SK-N-SH (cell line): ENCODE results near the gene CACNA2D3. TPM values are rescaled to one million over a fixed set of nuclear protein-coding genes. Genes with fewer than 3 reads are reported as not detected.

Source experiments
- CTCF ChIA-PET: fragments of 300-600, 350-600 bp; formaldehyde crosslinking; extraction: SDS; loops from one replicate; lab custom pipeline; 2021; lab: Yijun Ruan, JAX
- POLR2A ChIA-PET: fragments of 350-600 bp; sonication (Branson Sonifier 250); formaldehyde crosslinking; extraction: SDS; loops from one replicate; lab custom pipeline; 2020; ENCODE audit warnings: antibody characterized with exemption, inconsistent platforms; lab: Yijun Ruan, JAX
- DNase-seq: peaks from one replicate; pipeline ENCODE4 v3.0.0; 2012
- H2AFZ ChIP-seq: fragments of 200-600 bp; sonication (generic); 2 replicates; pipeline ENCODE4 v1.8.1; 2016; ENCODE audit warnings: antibody characterized with exemption, mild to moderate bottlenecking, low read depth
- H3F3A ChIP-seq: fragments of 200-600 bp; sonication (generic); replicated peaks from 2 replicates; pipeline ENCODE3; 2016; ENCODE audit warnings: antibody characterized with exemption, mild to moderate bottlenecking; ENCODE audit not compliant: insufficient read depth
- H3K27ac ChIP-seq, 2 experiments: fragments of 200-500 bp in 1 of 2; fragments of 200-600 bp in 1 of 2; sonication (Bioruptor generic) in 1 of 2; sonication (generic), shearing (Covaris generic) in 1 of 2; 2 replicates each; pipeline versions ENCODE4 v1.5.1 to v1.6.1; 2014 to 2016; ENCODE audit warnings: low read depth in 2 of 2, inconsistent platforms in 1 of 2, low read length in 1 of 2, mild to moderate bottlenecking in 1 of 2, mixed read lengths in 1 of 2
- H3K27me3 ChIP-seq: fragments of 200-600 bp; sonication (generic), shearing (Covaris generic); 2 replicates; pipeline ENCODE4 v1.6.1; 2016; ENCODE audit warnings: mixed run types; ENCODE audit not compliant: insufficient read depth
- H3K36me3 ChIP-seq, 2 experiments: fragments of 200-500 bp in 1 of 2; fragments of 200-600 bp in 1 of 2; sonication (Bioruptor generic) in 1 of 2; sonication (generic) in 1 of 2; replicated peaks in 1 of 2; 2 replicates each; pipeline versions ENCODE3 to v1.5.1; 2014 to 2016; ENCODE audit warnings: low read length in 1 of 2, mild to moderate bottlenecking in 1 of 2; ENCODE audit not compliant: insufficient read depth in 2 of 2, control insufficient read depth in 1 of 2
- H3K4me1 ChIP-seq, 2 experiments: fragments of 200-500 bp in 1 of 2; fragments of 200-600 bp in 1 of 2; sonication (Bioruptor generic) in 1 of 2; sonication (generic), shearing (Covaris generic) in 1 of 2; 2 replicates each; pipeline versions ENCODE4 v1.5.1 to v1.6.1; 2014 to 2016; ENCODE audit warnings: low read depth in 1 of 2, low read length in 1 of 2, mixed run types in 1 of 2; ENCODE audit not compliant: insufficient read depth in 2 of 2, control insufficient read depth in 1 of 2
- H3K4me2 ChIP-seq: fragments of 200-600 bp; sonication (generic), shearing (Covaris generic); 2 replicates; pipeline ENCODE4 v1.6.1; 2017; ENCODE audit warnings: mixed run types
- H3K4me3 ChIP-seq, 2 experiments: fragments of 200-500 bp in 1 of 2; fragments of 200-600 bp in 1 of 2; sonication (Bioruptor generic) in 1 of 2; sonication (generic), shearing (Covaris generic) in 1 of 2; 2 replicates each; pipeline versions ENCODE4 v1.5.1 to v1.8.1; 2014 to 2016; ENCODE audit warnings: low read depth in 2 of 2, inconsistent platforms in 1 of 2, low read length in 1 of 2, mild to moderate bottlenecking in 1 of 2, mixed read lengths in 1 of 2, moderate library complexity in 1 of 2
- H3K79me2 ChIP-seq: fragments of 200-600 bp; sonication (generic); 2 replicates; pipeline ENCODE4 v1.8.1; 2017; ENCODE audit warnings: mild to moderate bottlenecking; ENCODE audit not compliant: insufficient read depth
- H3K9ac ChIP-seq: fragments of 200-600 bp; sonication (generic); 2 replicates; pipeline ENCODE4 v1.6.1; 2017; ENCODE audit warnings: mixed run types
- H3K9me2 ChIP-seq: fragments of 200-600 bp; sonication (generic); 2 replicates; pipeline ENCODE4 v1.6.1; 2017; ENCODE audit warnings: mixed run types
- H3K9me3 ChIP-seq: fragments of 200-600 bp; sonication (generic); 2 replicates; pipeline ENCODE4 v1.6.1; 2017; ENCODE audit warnings: mixed run types, mild to moderate bottlenecking, moderate library complexity
- H4K20me1 ChIP-seq: fragments of 200-600 bp; sonication (generic); 2 replicates; pipeline ENCODE4 v1.6.1; 2017; ENCODE audit warnings: mild to moderate bottlenecking, mixed run types; ENCODE audit not compliant: insufficient read depth
- CHD2 ChIP-seq: fragments of 150-350 bp; IDR thresholded peaks from 2 replicates; pipeline ENCODE4 v1.6.1; 2018; ENCODE audit warnings: low read length; ENCODE audit not compliant: partially characterized antibody
- CTCF ChIP-seq: fragments of 200-600 bp; sonication (generic); IDR thresholded peaks from 2 replicates; pipeline ENCODE4 v1.6.1; 2017; ENCODE audit warnings: antibody characterized with exemption, mild to moderate bottlenecking, moderate library complexity
- EZH2phosphoT487 ChIP-seq: fragments of 200-600 bp; sonication (generic); IDR thresholded peaks from 2 replicates; pipeline ENCODE4 v1.6.1; 2017; ENCODE audit warnings: low read depth, mixed run types, mild to moderate bottlenecking, antibody characterized with exemption, moderate library complexity, borderline replicate concordance
- FOSL2 ChIP-seq: IDR thresholded peaks from 2 replicates; pipeline ENCODE4 v1.4.0; 2012; ENCODE audit warnings: low read depth, mild to moderate bottlenecking, moderate library complexity, borderline replicate concordance
- FOXJ3 ChIP-seq: sonication (generic); formaldehyde crosslinking; IDR thresholded peaks from 2 replicates; pipeline ENCODE4 v1.5.1; 2020; ENCODE audit warnings: mild to moderate bottlenecking, missing genetic modification reagents
- GABPA ChIP-seq: IDR thresholded peaks from 2 replicates; pipeline ENCODE4 v1.4.0; 2012; ENCODE audit warnings: low read depth, mild to moderate bottlenecking
- GATA2 ChIP-seq: sonication (generic); formaldehyde crosslinking; IDR thresholded peaks from 2 replicates; pipeline ENCODE4 v1.5.0; 2020; ENCODE audit warnings: mild to moderate bottlenecking, missing genetic modification reagents
- MAX ChIP-seq: IDR thresholded peaks from 2 replicates; pipeline ENCODE4 v1.4.0; 2012; ENCODE audit warnings: low read depth
- NFIC ChIP-seq: IDR thresholded peaks from 2 replicates; pipeline ENCODE4 v1.4.0; 2012; ENCODE audit warnings: borderline replicate concordance
- NRF1 ChIP-seq: IDR thresholded peaks from 2 replicates; pipeline ENCODE4 v1.6.1; 2012; ENCODE audit warnings: low read depth, mild to moderate bottlenecking, low read length
- RAD21 ChIP-seq: IDR thresholded peaks from 2 replicates; pipeline ENCODE4 v1.6.1; 2012; ENCODE audit warnings: mild to moderate bottlenecking, low read length
- RCOR1 ChIP-seq: fragments of 150-350 bp; IDR thresholded peaks from 2 replicates; pipeline ENCODE4 v1.6.1; 2017; ENCODE audit warnings: antibody characterized with exemption, low read length
- RFX5 ChIP-seq: IDR thresholded peaks from 2 replicates; pipeline ENCODE4 v1.6.1; 2012; ENCODE audit warnings: mild to moderate bottlenecking, improper control_type of control experiment, low read length
- RXRA ChIP-seq: IDR thresholded peaks from 2 replicates; pipeline ENCODE4 v1.4.0; 2012; ENCODE audit warnings: low read depth, mild to moderate bottlenecking, borderline replicate concordance
- SIN3A ChIP-seq: IDR thresholded peaks from 2 replicates; pipeline ENCODE4 v1.6.1; 2012; ENCODE audit warnings: low read depth, mild to moderate bottlenecking, low read length, moderate library complexity, borderline replicate concordance
- TAF1 ChIP-seq: IDR thresholded peaks from 2 replicates; pipeline ENCODE4 v1.6.1; 2012; ENCODE audit warnings: low read depth, mild to moderate bottlenecking, low read length, moderate library complexity, borderline replicate concordance
- TEAD4 ChIP-seq: IDR thresholded peaks from 2 replicates; pipeline ENCODE4 v1.4.0; 2012; ENCODE audit warnings: mild to moderate bottlenecking, borderline replicate concordance; ENCODE audit not compliant: insufficient read depth
- USF1 ChIP-seq: IDR thresholded peaks from 2 replicates; pipeline ENCODE4 v1.4.0; 2012; ENCODE audit warnings: low read depth, borderline replicate concordance
- USF2 ChIP-seq: fragments of 150-350 bp; IDR thresholded peaks from 2 replicates; pipeline ENCODE4 v1.6.1; 2017; ENCODE audit warnings: antibody characterized with exemption, low read length, low read depth, borderline replicate concordance
- WGBS: methylation state at CpG from one replicate; pipeline ENCODE4 v1.1.6; 2017; ENCODE audit warnings: low lambda C conversion rate; 5-methylcytosine and 5-hydroxymethylcytosine counted together
- polyA plus RNA-seq, 3 experiments: library from polyadenylated mRNA; depleted of rRNA; stranded (reverse); fragments of >200 nt; gene quantifications; 2 replicates each; pipeline ENCODE4 v1.2.3, GENCODE V29; 2012

The CACNA2D3 gene
- polyA plus RNA-seq, 1 of the 3 experiments (the other 2 are of a cell fraction): 0.15 TPM

GRCh38 chr3:54875596-54876268, 753.4 kb downstream of the CACNA2D3 start:
- no peak for TF ChIP-seq RFX5
- TF ChIP-seq GATA2 (CRISPR knock-in tag): no peak
- no peak for TF ChIP-seq MAX
- TF ChIP-seq NFIC: no peak
- no peak for TF ChIP-seq USF2
- no peak for TF ChIP-seq CHD2
- no peak for TF ChIP-seq SIN3A
- TF ChIP-seq TAF1: no peak
- no peak for TF ChIP-seq FOXJ3 (CRISPR knock-in tag)
- no peak for TF ChIP-seq TEAD4
- no peak for TF ChIP-seq CTCF
- no peak for TF ChIP-seq USF1
- TF ChIP-seq GABPA: no peak
- TF ChIP-seq RAD21: no peak
- no peak for TF ChIP-seq FOSL2
- no peak for TF ChIP-seq RCOR1
- no peak for TF ChIP-seq NRF1
- no peak for TF ChIP-seq RXRA
- TF ChIP-seq EZH2phosphoT487: no peak
- H2AFZ ChIP-seq: no peak overlapping the region
- H4K20me1 ChIP-seq: no peaks in the 10 kb centered on the region
- WGBS: 93% methylated on average over 8 of the region's 8 CpGs
- POLR2A ChIA-PET: no interaction called here
- H3K36me3 ChIP-seq: no peaks in the 10 kb centered on the region
- H3K9me3 ChIP-seq: no peaks in the 10 kb centered on the region
- no peak overlapping the region for H3K4me2 ChIP-seq
- peak overlapping the region in 1 of 2 experiments; percentile 88; a peak in 2 of 4 replicates for H3K27ac ChIP-seq
- H3K4me1 ChIP-seq: peaks cover 4% of the 10 kb centered on the region in 2 experiments; a peak in 3 of 4 replicates
- no peaks in the 10 kb centered on the region for H3K79me2 ChIP-seq
- no peak overlapping the region for H3K9ac ChIP-seq
- H3F3A ChIP-seq: peaks cover 5% of the 10 kb centered on the region
- no peaks in the 10 kb centered on the region for H3K9me2 ChIP-seq
- no peak overlapping the region for H3K4me3 ChIP-seq
- CTCF ChIA-PET: interaction anchor here (0.8 to 1.1 kb wide), 3 partner anchors 9 to 15 kb away, joined by 3 read pairs; no protein-coding TSS in a partner anchor
- no peaks in the 10 kb centered on the region for H3K27me3 ChIP-seq
- DNase-seq: no peak
